Measurements from ENCODE around the gene URM1. TPM values are rescaled to one million over a fixed set of nuclear protein-coding genes. Genes with fewer than 3 reads are reported as not detected.

Gene URM1
- total RNA-seq, 4 donors from 2014 or later: 22.7 to 31.5 (median 25.5) TPM

DNA sequence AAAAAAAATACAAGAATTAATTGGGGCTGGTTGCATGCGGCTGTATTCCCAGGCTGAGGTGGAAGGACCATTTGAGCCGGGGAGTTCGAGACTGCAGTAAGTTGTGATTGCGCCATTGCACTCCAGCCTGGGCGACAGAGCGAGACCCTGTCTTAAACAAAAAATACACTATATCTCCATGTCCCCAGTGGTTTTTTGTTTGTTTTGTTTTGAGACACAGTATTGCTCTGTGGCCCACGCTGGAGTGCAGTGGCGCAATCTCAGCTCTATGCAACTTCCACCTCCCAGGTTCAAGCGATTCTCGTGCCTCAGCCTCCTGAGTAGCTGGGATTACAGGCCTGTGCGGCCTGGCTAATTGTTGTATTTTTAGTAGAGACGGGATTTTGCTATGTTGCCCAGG lies 47.4 kb upstream of the URM1 start:
- H3K36me3 ChIP-seq: peaks cover 3 to 58% (median 5%) of the 10 kb centered on the region in 3 donors
- H3K4me3 ChIP-seq: peak overlapping the region; percentile 73 to 94 (median 89)
- H3K27ac ChIP-seq: peak overlapping the region; percentile 84 to 97 (median 96)
- 61 to 77% methylated on average over 8 to 12 of the region's 12 CpGs for WGBS, 2 donors
- intact Hi-C loops (cut with DNase I): no loop called here
- no peaks in the 10 kb centered on the region for H3K27me3 ChIP-seq
- H3K4me1 ChIP-seq: peaks cover 18 to 62% (median 39%) of the 10 kb centered on the region in 3 donors
- TF ChIP-seq POLR2A (IDR thresholded peaks at IDR 0.05) (no peak), CTCF (IDR thresholded peaks at IDR 0.05) (no peak)
- DNase-seq: no peak
- no peaks in the 10 kb centered on the region for H3K9me3 ChIP-seq

DNA sequence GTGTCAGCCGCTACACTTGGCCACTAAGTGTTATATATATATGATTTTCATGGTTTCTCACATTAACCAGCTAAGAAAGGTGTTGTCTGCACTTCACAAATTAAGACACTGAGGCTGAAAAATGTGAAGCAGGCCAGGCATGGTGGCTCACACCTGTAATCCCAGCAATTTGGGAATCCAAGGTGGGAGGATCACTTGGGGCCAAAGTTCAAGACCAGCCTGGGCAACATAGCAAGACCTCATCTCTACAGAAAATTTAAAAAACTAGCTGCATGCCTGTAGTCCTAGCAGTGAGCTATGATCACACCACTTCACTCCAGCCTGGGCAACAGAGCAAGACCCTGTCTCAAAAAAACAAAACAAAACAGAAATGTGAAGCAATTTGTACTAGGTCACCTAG lies 46.8 kb upstream of the URM1 start:
- H3K4me1 ChIP-seq: peaks cover 18 to 68% (median 43%) of the 10 kb centered on the region in 3 donors
- DNase-seq: no peak
- H3K9me3 ChIP-seq: no peaks in the 10 kb centered on the region
- peak overlapping the region in 3 of 4 donors; percentile 53 to 97 (median 95) for H3K27ac ChIP-seq
- H3K36me3 ChIP-seq: peaks cover 3 to 52% (median 5%) of the 10 kb centered on the region in 3 donors
- 100% methylated on average over 1 of the region's 1 CpG; no CpG with 5 or more reads in 1 of the 2 donors for WGBS, 2 donors
- no peak for TF ChIP-seq POLR2A (IDR thresholded peaks at IDR 0.05)
- no peak for TF ChIP-seq CTCF (IDR thresholded peaks at IDR 0.05)
- intact Hi-C loops (cut with DNase I): no loop called here
- H3K27me3 ChIP-seq: no peaks in the 10 kb centered on the region
- peak overlapping the region in 1 of 4 donors; percentile 92 for H3K4me3 ChIP-seq

- no peaks in the 10 kb centered on the region for H3K9me3 ChIP-seq
- 65 to 86% methylated on average over 4 to 11 of the region's 13 CpGs for WGBS, 2 donors
- no peak for TF ChIP-seq POLR2A (IDR thresholded peaks at IDR 0.05)
- no peak for TF ChIP-seq CTCF (IDR thresholded peaks at IDR 0.05)
- H3K4me1 ChIP-seq: peaks cover 18 to 76% (median 43%) of the 10 kb centered on the region in 3 donors
- H3K27ac ChIP-seq: peak overlapping the region; percentile 53 to 95 (median 61)
- H3K36me3 ChIP-seq: peaks cover 3 to 40% (median 5%) of the 10 kb centered on the region in 3 donors
- intact Hi-C loops (cut with DNase I): no loop called here
- H3K4me3 ChIP-seq: no peak overlapping the region
- no peaks in the 10 kb centered on the region for H3K27me3 ChIP-seq
- no peak for DNase-seq
Observed at GRCh38 chr9:128325629-128326028, 45.5 kb upstream of the URM1 start.

- H3K27me3 ChIP-seq: no peaks in the 10 kb centered on the region
- TF ChIP-seq POLR2A (IDR thresholded peaks at IDR 0.05) (no peak), CTCF (IDR thresholded peaks at IDR 0.05) (no peak)
- DNase-seq: no peak
- H3K27ac ChIP-seq: no peak overlapping the region
- peaks cover 7 to 45% (median 8%) of the 10 kb centered on the region in 3 donors for H3K36me3 ChIP-seq
- peaks cover 0 to 17% (median 6%) of the 10 kb centered on the region in 3 donors for H3K4me1 ChIP-seq
- intact Hi-C loops (cut with DNase I): no loop called here
- no peak overlapping the region for H3K4me3 ChIP-seq
- 75 to 81% methylated on average over 6 to 10 of the region's 11 CpGs for WGBS, 2 donors
- H3K9me3 ChIP-seq: no peaks in the 10 kb centered on the region
Observed at GRCh38 chr9:128333451-128333869, 37.7 kb upstream of the URM1 start.

- intact Hi-C loops (cut with DNase I): no loop called here
- H3K9me3 ChIP-seq: no peaks in the 10 kb centered on the region
- H3K27ac ChIP-seq: no peak overlapping the region
- peaks cover 7 to 42% (median 8%) of the 10 kb centered on the region in 3 donors for H3K36me3 ChIP-seq
- WGBS, 2 donors: 64 to 85% methylated on average over 1 to 7 of the region's 7 CpGs
- DNase-seq: no peak
- H3K4me1 ChIP-seq: peaks cover 0 to 7% (median 6%) of the 10 kb centered on the region in 3 donors
- no peak overlapping the region for H3K4me3 ChIP-seq
- H3K27me3 ChIP-seq: no peaks in the 10 kb centered on the region
- no peak for TF ChIP-seq POLR2A (IDR thresholded peaks at IDR 0.05)
- no peak for TF ChIP-seq CTCF (IDR thresholded peaks at IDR 0.05)
Observed at GRCh38 chr9:128335161-128335560, 36.0 kb upstream of the URM1 start.

Measured in esophagus squamous epithelium (tissue), 5 donors.